ENCODE measurements around the gene DMD. TPM values are rescaled to one million over a fixed set of nuclear protein-coding genes. Genes with fewer than 3 reads are reported as not detected.

The DMD gene
- total RNA-seq, 1 experiment from 2014 or later = 19.3 TPM

DNA sequence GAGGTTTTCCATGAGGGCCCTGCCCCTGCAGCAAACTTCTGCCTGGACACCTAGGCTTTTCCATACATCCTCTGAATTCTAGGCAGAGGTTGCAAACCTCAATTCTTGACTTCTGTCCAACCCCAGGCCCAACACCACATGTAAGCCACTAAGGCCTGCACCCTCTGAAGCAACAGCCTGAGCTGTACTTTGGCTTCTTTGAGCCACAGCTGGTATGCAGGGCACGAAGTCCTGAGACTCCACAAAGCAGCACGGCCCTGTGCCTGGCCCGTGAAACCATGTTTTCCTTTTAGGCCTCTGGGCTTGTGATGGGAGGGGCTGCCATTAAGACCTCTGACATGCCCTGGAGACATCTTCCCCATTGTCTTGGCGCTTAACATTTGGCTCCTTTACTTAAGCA lies 1411.1 kb downstream of the DMD start:
- DNase-seq (ENCODE audit: unreplicated experiment) = no peak
- no peaks in the 10 kb centered on the region for H3K9me3 Mint-ChIP-seq (ENCODE audit: unreplicated experiment)
- no peak overlapping the region for H3K27ac Mint-ChIP-seq (ENCODE audit: low read depth, unreplicated experiment)
- ChIA-PET CTCF (no interaction called here), POLR2A (no interaction called here)
- intact Hi-C loops (cut with micrococcal nuclease) = no loop called here
- H3K4me3 Mint-ChIP-seq (ENCODE audit: unreplicated experiment) = no peak overlapping the region
- peaks cover 23% of the 10 kb centered on the region for H3K27me3 Mint-ChIP-seq (ENCODE audit: insufficient read depth, unreplicated experiment)
- no peaks in the 10 kb centered on the region for H3K4me1 Mint-ChIP-seq (ENCODE audit: insufficient read depth, unreplicated experiment)
- H3K36me3 Mint-ChIP-seq (ENCODE audit: insufficient read depth, unreplicated experiment) = peaks cover 7% of the 10 kb centered on the region
- BruUV-seq (replicated peaks) = no TSS peak
- TF ChIP-seq, protein P1, sequence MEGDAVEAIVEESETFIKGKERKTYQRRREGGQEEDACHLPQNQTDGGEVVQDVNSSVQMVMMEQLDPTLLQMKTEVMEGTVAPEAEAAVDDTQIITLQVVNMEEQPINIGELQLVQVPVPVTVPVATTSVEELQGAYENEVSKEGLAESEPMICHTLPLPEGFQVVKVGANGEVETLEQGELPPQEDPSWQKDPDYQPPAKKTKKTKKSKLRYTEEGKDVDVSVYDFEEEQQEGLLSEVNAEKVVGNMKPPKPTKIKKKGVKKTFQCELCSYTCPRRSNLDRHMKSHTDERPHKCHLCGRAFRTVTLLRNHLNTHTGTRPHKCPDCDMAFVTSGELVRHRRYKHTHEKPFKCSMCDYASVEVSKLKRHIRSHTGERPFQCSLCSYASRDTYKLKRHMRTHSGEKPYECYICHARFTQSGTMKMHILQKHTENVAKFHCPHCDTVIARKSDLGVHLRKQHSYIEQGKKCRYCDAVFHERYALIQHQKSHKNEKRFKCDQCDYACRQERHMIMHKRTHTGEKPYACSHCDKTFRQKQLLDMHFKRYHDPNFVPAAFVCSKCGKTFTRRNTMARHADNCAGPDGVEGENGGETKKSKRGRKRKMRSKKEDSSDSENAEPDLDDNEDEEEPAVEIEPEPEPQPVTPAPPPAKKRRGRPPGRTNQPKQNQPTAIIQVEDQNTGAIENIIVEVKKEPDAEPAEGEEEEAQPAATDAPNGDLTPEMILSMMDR (IDR thresholded peaks at IDR 0.05; ENCODE audit: unreplicated experiment) = no peak

DNA sequence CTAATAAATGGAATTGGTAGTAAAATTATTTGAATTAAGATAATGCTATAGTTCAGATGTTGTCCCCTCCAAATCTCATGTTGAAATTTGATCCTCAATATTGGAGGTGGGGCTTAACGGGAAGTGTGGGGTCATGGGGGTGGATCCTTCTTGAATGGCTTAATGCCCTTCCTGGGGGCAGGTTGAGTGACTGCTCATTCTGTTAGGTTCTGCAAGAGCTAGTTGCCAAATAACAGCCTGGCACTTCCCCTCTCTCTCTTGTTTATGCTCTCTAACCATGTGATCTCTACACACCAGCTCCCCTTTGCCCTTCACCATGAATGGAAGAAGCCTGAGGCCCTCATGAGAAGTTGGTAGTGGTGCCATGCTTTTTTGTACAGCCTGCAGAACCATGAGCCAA lies 1414.7 kb downstream of the DMD start:
- TF ChIP-seq, protein P1 (IDR thresholded peaks at IDR 0.05; ENCODE audit: unreplicated experiment) = no peak
- Mint-ChIP-seq H3K36me3 (ENCODE audit: insufficient read depth, unreplicated experiment) (no peaks in the 10 kb centered on the region), H3K27ac (ENCODE audit: low read depth, unreplicated experiment) (no peak overlapping the region), H3K4me1 (ENCODE audit: insufficient read depth, unreplicated experiment) (no peaks in the 10 kb centered on the region), H3K4me3 (ENCODE audit: unreplicated experiment) (no peak overlapping the region), H3K27me3 (ENCODE audit: insufficient read depth, unreplicated experiment) (peaks cover 34% of the 10 kb centered on the region), H3K9me3 (ENCODE audit: unreplicated experiment) (no peaks in the 10 kb centered on the region)
- CTCF ChIA-PET = no interaction called here
- no TSS peak for BruUV-seq (replicated peaks)
- intact Hi-C loops (cut with micrococcal nuclease) = no loop called here
- no peak for DNase-seq (ENCODE audit: unreplicated experiment)
- POLR2A ChIA-PET = no interaction called here

DNA sequence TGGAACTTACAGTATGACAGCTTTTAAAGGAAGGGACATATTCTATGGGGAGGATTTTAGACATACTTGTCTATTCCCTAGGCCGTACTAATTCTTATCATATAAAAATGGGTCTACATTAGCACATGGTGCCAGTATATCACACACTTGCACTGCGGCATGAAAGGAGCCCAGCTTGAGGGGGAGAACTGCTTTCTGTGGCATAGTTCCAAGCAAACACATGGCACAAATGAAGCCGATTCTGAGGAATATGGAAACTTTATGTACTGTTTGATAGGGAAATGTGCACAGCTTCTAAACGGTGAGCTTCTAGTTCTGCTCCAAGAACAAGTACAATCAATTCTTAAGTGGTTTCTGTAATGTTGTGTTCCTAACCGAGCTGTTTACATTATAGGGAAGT lies 1463.9 kb downstream of the DMD start:
- Mint-ChIP-seq H3K27me3 (ENCODE audit: insufficient read depth, unreplicated experiment) (peaks cover 44% of the 10 kb centered on the region), H3K9me3 (ENCODE audit: unreplicated experiment) (no peaks in the 10 kb centered on the region), H3K4me3 (ENCODE audit: unreplicated experiment) (no peak overlapping the region), H3K36me3 (ENCODE audit: insufficient read depth, unreplicated experiment) (no peaks in the 10 kb centered on the region), H3K27ac (ENCODE audit: low read depth, unreplicated experiment) (no peak overlapping the region), H3K4me1 (ENCODE audit: insufficient read depth, unreplicated experiment) (no peaks in the 10 kb centered on the region)
- no peak for DNase-seq (ENCODE audit: unreplicated experiment)
- intact Hi-C loops (cut with micrococcal nuclease) = no loop called here
- ChIA-PET POLR2A (no interaction called here), CTCF (interaction anchor here (0.6 to 0.9 kb wide), 2 partner anchors 10 to 525 kb away, joined by 3 to 4 read pairs; no protein-coding TSS in a partner anchor)
- TF ChIP-seq, protein P1 (IDR thresholded peaks at IDR 0.05; ENCODE audit: unreplicated experiment) = no peak
- BruUV-seq (replicated peaks) = no TSS peak

DNA sequence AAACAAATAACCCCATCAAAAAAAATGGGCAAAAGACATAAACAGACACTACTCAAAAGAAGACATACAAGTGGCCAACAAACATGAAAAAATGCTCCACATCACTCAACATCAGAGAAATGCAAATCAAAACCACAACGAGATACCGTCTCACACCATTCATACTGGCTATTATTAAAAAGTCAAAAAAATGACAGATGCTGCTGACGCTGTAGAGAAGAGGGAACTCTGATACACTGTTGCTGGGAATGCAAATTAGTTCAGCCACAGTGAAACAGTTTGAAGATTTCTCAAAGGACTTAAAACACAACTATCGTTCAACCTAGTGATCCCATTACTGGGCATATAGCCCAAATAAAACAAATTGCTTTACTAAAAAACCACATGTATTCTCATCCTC lies 1468.3 kb downstream of the DMD start:
- DNase-seq (ENCODE audit: unreplicated experiment) = no peak
- TF ChIP-seq, protein P1 (IDR thresholded peaks at IDR 0.05; ENCODE audit: unreplicated experiment) = no peak
- Mint-ChIP-seq H3K27ac (ENCODE audit: low read depth, unreplicated experiment) (no peak overlapping the region), H3K4me3 (ENCODE audit: unreplicated experiment) (no peak overlapping the region), H3K4me1 (ENCODE audit: insufficient read depth, unreplicated experiment) (no peaks in the 10 kb centered on the region), H3K36me3 (ENCODE audit: insufficient read depth, unreplicated experiment) (no peaks in the 10 kb centered on the region), H3K27me3 (ENCODE audit: insufficient read depth, unreplicated experiment) (peaks cover 29% of the 10 kb centered on the region), H3K9me3 (ENCODE audit: unreplicated experiment) (no peaks in the 10 kb centered on the region)
- ChIA-PET CTCF (no interaction called here), POLR2A (interaction anchor here (0.7 kb wide), 1 partner anchor 12 kb away, joined by 3 read pairs; no protein-coding TSS in a partner anchor)
- intact Hi-C loops (cut with micrococcal nuclease) = no loop called here
- BruUV-seq (replicated peaks) = no TSS peak

Data from MCF 10A (cell line).